Tibial nerve (tissue), 4 donors: Measurements from ENCODE around the gene DAB1. TPM values are rescaled to one million over a fixed set of nuclear protein-coding genes. Genes with fewer than 3 reads are reported as not detected.

ENCODE experiments used
- DNase-seq, 2 donors: peaks; one replicate each; pipeline ENCODE4 v3.0.0-alpha.2; 2019; ENCODE audit warnings: low spot score in 2 of 2
- H3K27ac ChIP-seq, 4 donors: fragments of 200-600 bp; sonication (generic) in 3 of 4; one replicate each; pipeline ENCODE4 v1.5.1; 2017 to 2019; ENCODE audit warnings: mild to moderate bottlenecking in 1 of 4
- H3K27me3 ChIP-seq, 2 donors: fragments of 200-600 bp; sonication (generic) in 1 of 2; one replicate each; pipeline versions ENCODE4 v1.5.1 to v1.6.0; 2017 to 2019
- H3K36me3 ChIP-seq, 3 donors: fragments of 200-600 bp; sonication (generic); one replicate each; pipeline ENCODE4 v1.5.1; 2018 to 2019
- H3K4me1 ChIP-seq, 4 donors: fragments of 200-600 bp; sonication (generic) in 3 of 4; one replicate each; pipeline ENCODE4 v1.5.1; 2017 to 2019
- H3K4me3 ChIP-seq, 4 donors: fragments of 200-600 bp; sonication (generic) in 3 of 4; one replicate each; pipeline ENCODE4 v1.5.1; 2017 to 2019; ENCODE audit warnings: mild to moderate bottlenecking in 1 of 4, moderate library complexity in 1 of 4
- H3K9me3 ChIP-seq, 4 donors: fragments of 200-600 bp; sonication (generic) in 3 of 4; one replicate each; pipeline ENCODE4 v1.5.1; 2017 to 2019
- CTCF ChIP-seq, 5 experiments: fragments of 200-600 bp in 3 of 5; fragments of 450-650 bp in 2 of 5; sonication (generic) in 3 of 5; IDR thresholded peaks; one replicate each; pipeline ENCODE4 v1.5.1; 2016 to 2019; ENCODE audit warnings: antibody characterized with exemption in 5 of 5, mild to moderate bottlenecking in 3 of 5, moderate library complexity in 2 of 5
- EP300 ChIP-seq, 2 donors: sonication (generic); formaldehyde crosslinking; IDR thresholded peaks; one replicate each; pipeline ENCODE4 v1.6.1; 2017; ENCODE audit warnings: antibody characterized with exemption in 2 of 2, mild to moderate bottlenecking in 1 of 2
- POLR2A ChIP-seq, 2 donors: fragments of 450-650 bp; IDR thresholded peaks; one replicate each; pipeline ENCODE4 v1.6.1; 2017; ENCODE audit warnings: antibody characterized with exemption in 2 of 2, mild to moderate bottlenecking in 2 of 2, moderate library complexity in 2 of 2
- WGBS, 2 donors: methylation state at CpG; one replicate each; pipeline ENCODE4 v1.1.5; 2018; 5-methylcytosine and 5-hydroxymethylcytosine counted together
- total RNA-seq, 4 donors: library from RNA; depleted of rRNA; stranded (reverse); fragments of >200 nt; gene quantifications; one replicate each; pipeline ENCODE4 v1.1.0, GENCODE V29; 2016

Gene DAB1
- total RNA-seq, 4 donors from 2014 or later: 4.0 to 8.3 (median 4.4) TPM

DNA sequence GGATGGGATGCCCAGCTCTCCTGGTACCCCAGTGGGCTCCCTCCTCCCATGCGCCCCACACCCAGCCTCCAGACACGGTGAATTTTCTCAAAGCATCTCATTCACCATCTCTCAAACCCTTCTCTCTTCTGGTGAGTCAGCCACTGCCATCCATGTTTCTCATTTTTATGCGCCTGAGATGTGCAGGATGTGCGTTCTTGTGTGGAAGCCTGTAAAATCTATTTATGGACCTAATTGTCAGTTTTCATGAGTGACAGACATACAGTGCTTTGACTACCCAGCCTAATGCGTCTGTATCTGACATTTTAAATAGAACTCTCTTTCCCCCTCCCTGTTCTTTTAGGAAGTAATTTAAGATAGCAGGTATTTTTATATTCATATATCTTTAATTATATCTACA is 158.8 kb downstream of the DAB1 start:
- TF ChIP-seq CTCF (IDR thresholded peaks at IDR 0.05) (no peak), POLR2A (IDR thresholded peaks at IDR 0.05) (no peak), EP300 (IDR thresholded peaks at IDR 0.05) (no peak)
- no peaks in the 10 kb centered on the region for H3K36me3 ChIP-seq
- H3K27me3 ChIP-seq: no peaks in the 10 kb centered on the region
- no peak overlapping the region for H3K4me3 ChIP-seq
- H3K27ac ChIP-seq: no peak overlapping the region
- no peak for DNase-seq
- 81 to 86% methylated on average over 5 of the region's 5 CpGs for WGBS, 2 donors
- no peaks in the 10 kb centered on the region for H3K4me1 ChIP-seq
- no peaks in the 10 kb centered on the region for H3K9me3 ChIP-seq

- Histone ChIP-seq H3K4me1 (no peaks in the 10 kb centered on the region), H3K27me3 (no peaks in the 10 kb centered on the region)
- 82 to 90% methylated on average over 3 of the region's 3 CpGs for WGBS, 2 donors
Measured at GRCh38 chr1:57262472-57262871, 161.4 kb downstream of the DAB1 start.

DNA sequence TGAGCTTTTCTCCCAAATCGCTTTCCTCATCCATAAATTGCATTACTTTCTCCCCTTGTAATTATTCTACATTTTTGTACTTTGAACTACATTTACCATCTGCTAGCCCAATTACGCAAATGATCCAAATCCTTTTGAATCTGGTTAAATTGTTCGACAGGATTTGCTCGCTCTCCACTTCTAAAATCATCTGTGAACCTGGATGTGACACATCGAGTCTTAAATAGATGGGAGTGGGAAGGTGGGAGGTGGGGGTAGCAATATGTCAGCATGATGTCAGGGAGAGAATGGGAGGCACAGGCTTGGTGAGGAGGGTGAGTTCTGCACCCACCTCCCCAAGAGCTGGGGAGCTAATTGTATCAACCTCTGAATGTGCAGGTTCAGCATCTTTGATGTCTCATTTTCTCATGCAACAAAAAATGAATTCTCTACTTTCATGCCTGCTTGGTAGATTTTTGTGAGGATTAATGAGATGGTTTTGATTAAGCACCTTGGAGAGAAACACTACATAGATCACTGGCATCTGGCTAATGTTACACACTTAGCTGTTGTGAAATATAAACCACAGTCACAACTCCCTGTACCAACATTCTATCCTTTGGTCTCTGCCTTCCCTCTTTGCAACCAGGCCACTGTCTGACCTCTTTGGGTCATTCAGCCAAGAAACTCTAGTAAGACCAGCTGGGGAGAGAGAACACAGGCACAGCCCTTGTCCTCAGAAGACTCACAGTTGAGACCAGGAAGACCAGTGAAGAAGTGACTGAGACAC is 165.1 kb downstream of the DAB1 start:
- Histone ChIP-seq H3K9me3 (no peaks in the 10 kb centered on the region), H3K4me3 (no peak overlapping the region), H3K4me1 (no peaks in the 10 kb centered on the region), H3K27ac (no peak overlapping the region), H3K27me3 (no peaks in the 10 kb centered on the region), H3K36me3 (no peaks in the 10 kb centered on the region)
- TF ChIP-seq POLR2A (IDR thresholded peaks at IDR 0.05): no peak
- no peak for TF ChIP-seq CTCF (IDR thresholded peaks at IDR 0.05)
- TF ChIP-seq EP300 (IDR thresholded peaks at IDR 0.05): no peak
- WGBS, 2 donors: 92 to 95% methylated on average over 5 of the region's 5 CpGs
- no peak for DNase-seq

More at GRCh38 chr1:57262472-57262871, 161.4 kb downstream of the DAB1 start:
- no peaks in the 10 kb centered on the region for H3K9me3 ChIP-seq
- DNase-seq: no peak
- no peak overlapping the region for H3K4me3 ChIP-seq
- H3K36me3 ChIP-seq: no peaks in the 10 kb centered on the region
- no peak overlapping the region for H3K27ac ChIP-seq
- TF ChIP-seq CTCF (IDR thresholded peaks at IDR 0.05) (no peak), POLR2A (IDR thresholded peaks at IDR 0.05) (no peak), EP300 (IDR thresholded peaks at IDR 0.05) (no peak)

DNA sequence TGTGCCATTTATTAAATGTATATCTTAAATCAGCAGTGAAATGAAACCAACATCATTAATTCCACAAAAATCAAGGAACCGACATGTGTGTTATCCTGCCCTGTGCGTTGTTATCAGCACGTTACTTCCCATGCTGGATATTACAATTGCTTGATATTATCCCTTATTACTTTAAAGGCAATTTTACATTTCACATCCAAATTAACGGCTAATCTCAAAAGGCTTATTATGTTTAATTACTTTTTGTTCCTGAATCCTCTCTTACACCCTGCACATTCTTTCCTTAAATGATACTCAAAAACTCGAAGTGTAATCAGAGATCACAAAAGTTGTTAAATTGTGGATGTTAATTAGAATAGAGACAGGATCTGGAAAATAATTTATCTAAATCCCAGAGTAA is 167.9 kb downstream of the DAB1 start:
- TF ChIP-seq POLR2A (IDR thresholded peaks at IDR 0.05): no peak
- Histone ChIP-seq H3K27ac (no peak overlapping the region), H3K4me3 (no peak overlapping the region), H3K9me3 (no peaks in the 10 kb centered on the region), H3K27me3 (no peaks in the 10 kb centered on the region), H3K36me3 (no peaks in the 10 kb centered on the region), H3K4me1 (no peaks in the 10 kb centered on the region)
- WGBS, 2 donors: 86 to 90% methylated on average over 5 of the region's 5 CpGs
- no peak for DNase-seq

GRCh38 chr1:57254022-57254421 is 169.8 kb downstream of the DAB1 start:
- Histone ChIP-seq H3K4me3 (no peak overlapping the region), H3K27me3 (no peaks in the 10 kb centered on the region), H3K36me3 (no peaks in the 10 kb centered on the region), H3K27ac (no peak overlapping the region), H3K4me1 (no peaks in the 10 kb centered on the region), H3K9me3 (no peaks in the 10 kb centered on the region)
- 29 to 43% methylated on average over 2 of the region's 2 CpGs for WGBS, 2 donors
- DNase-seq: no peak
- TF ChIP-seq CTCF (IDR thresholded peaks at IDR 0.05) (no peak), EP300 (IDR thresholded peaks at IDR 0.05) (no peak), POLR2A (IDR thresholded peaks at IDR 0.05) (no peak)
